ENCODE data around the gene KLHL15. TPM values are rescaled to one million over a fixed set of nuclear protein-coding genes. Genes with fewer than 3 reads are reported as not detected.

The KLHL15 gene
- total RNA-seq, 1 experiment from 2014 or later = 8.0 TPM

DNA sequence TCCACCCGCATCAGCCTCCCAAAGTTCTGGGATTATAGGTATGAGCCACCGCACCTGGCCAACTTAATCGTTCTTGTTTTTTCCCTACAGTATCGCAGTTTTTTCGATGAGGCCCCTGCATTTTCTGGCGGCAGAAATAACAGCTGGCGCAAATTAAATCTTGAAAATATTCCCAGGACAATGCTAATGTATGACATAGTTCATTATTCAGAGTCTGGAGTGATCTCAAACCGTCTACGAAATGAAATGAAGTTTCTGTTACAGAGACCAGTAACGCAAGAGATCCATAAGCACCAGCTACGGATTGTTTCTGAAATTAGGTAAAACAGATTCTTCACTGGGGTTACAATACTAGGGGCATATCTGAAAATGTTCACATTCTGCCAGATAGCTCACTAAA, 91.9 kb downstream of the KLHL15 start:
- no peak for DNase-seq
- Histone ChIP-seq H3K4me3 (no peak overlapping the region), H3K9me3 (no peaks in the 10 kb centered on the region), H3K27me3 (no peaks in the 10 kb centered on the region), H3K36me3 (no peaks in the 10 kb centered on the region)

Other genes with a start within 250 kb of the KLHL15 start
- gene SAT1, start 244.0 kb downstream of the KLHL15 start, total RNA-seq (2014; rRNA removed; shearing (Covaris generic); ENCODE audit: low replicate concordance) = 62.1 and 85.3 TPM in 2 replicates
- 20.2 and 23.5 TPM in 2 replicates for gene APOO, start 119.2 kb downstream of the KLHL15 start, total RNA-seq (2014; rRNA removed; shearing (Covaris generic); ENCODE audit: low replicate concordance)
- 0.92 TPM in 1 of 2 replicates, not detected in the other for gene CXorf58, start 119.2 kb downstream of the KLHL15 start, total RNA-seq (2014; rRNA removed; shearing (Covaris generic); ENCODE audit: low replicate concordance)
- gene EIF2S3, start 27.8 kb upstream of the KLHL15 start, total RNA-seq (2014; rRNA removed; shearing (Covaris generic); ENCODE audit: low replicate concordance) = 239 and 291 TPM in 2 replicates
- 5.9 and 9.5 TPM in 2 replicates for gene ZFX, start 122.5 kb upstream of the KLHL15 start, total RNA-seq (2014; rRNA removed; shearing (Covaris generic); ENCODE audit: low replicate concordance)

All from MG63 (cell line).